Liver (tissue), 2 donors: ENCODE data around the gene VPS52.

Experiments
- CTCF ChIP-seq: fragments of 150-350 bp; IDR thresholded peaks from 2 replicates; pipeline ENCODE4 v1.5.1; 2017; ENCODE audit warnings: improper control_type of control experiment, low read depth, low read length; ENCODE audit not compliant: missing input control
- FOXA1 ChIP-seq: IDR thresholded peaks from 2 replicates; pipeline ENCODE4 v1.6.1; 2016; ENCODE audit warnings: antibody characterized with exemption
- donor health status: healthy.

- TF ChIP-seq CTCF: no peak
- no peak for TF ChIP-seq FOXA1
These were observed 44.3 kb upstream of the VPS52 start for GRCh38 chr6:33315793-33316602.
